Stimulated activated CD4-positive, alpha-beta T cell treated with anti-CD3 and anti-CD28 coated beads, Interleukin-4, amount 100 ng/mL, for 1 hour (primary cell): ENCODE results near the gene IFFO2.
A peak's percentile ranks its signal among the peaks of the same experiment; 100 is the strongest.

Experiments used
- DNase-seq: peaks from one replicate; pipeline ENCODE4 v3.0.0-alpha.2; 2020

Gene IFFO2

DNA sequence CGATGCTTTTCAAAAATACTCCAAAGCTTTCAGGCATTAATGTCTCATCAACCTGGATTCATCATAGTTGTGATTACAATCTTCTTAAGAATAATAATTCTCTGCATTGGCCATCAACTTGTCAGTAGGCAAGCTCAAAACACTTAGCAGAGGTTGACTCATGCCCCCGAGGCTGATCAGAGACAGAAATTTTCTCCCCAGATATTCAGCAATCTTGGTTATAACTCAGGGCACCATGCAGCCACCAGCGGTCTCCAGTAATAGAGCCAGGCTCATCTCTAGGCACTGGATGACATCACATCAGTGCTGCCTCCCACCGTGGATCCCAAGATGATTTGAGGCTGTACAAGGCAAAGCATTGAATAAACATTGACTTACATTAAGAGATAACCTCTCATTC lies 14.3 kb upstream of the IFFO2 start:
- no peak for DNase-seq

DNA sequence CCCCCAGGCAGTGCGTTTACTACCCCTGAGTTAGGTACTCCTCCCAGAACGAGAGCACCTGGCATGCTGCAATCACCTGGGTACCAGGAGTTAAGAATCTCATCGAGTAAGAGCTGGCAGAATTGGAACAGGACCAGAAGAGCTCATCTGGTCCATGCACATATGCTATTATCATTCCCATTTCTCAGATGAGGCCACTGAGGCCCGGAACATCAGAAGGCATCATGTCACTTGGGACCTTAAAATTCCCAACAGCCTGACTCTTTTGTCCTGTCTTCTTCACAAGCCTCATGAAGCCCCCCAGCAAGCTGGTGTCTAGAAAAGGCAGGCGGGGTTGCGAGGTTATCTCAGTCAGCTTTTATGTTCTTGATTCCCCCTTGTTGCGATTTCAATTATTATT lies 13.9 kb upstream of the IFFO2 start:
- no peak for DNase-seq

DNA sequence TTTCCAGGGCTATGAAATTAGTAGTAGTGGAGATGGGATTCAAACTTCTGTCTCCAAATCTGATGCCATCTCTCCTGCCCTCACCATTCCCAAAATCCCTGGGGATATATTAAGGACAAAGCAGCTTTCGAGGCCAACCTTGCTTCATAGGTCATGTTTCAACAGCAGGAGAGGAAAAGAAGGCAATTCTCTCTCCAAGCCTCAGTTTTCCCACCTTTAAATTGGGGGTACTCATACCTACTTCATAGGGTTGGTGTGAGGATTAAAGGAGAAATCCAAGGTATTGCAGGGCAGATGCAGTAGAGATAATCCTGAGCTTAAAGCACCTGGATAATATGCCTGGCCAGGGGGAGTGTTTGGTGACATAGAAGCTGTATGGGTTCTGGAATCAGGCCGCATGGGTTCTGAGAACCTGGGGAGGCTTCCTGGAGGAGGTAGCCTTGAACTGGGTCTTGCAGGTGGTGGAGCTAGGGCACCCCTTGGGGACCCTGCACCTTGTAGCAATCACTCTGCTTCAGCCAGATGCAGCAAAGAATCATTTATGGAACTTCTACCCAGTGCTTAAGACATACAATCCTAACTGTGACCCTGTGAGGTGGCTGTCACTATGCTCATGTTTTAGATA lies 10.7 kb upstream of the IFFO2 start:
- no peak for DNase-seq

DNA sequence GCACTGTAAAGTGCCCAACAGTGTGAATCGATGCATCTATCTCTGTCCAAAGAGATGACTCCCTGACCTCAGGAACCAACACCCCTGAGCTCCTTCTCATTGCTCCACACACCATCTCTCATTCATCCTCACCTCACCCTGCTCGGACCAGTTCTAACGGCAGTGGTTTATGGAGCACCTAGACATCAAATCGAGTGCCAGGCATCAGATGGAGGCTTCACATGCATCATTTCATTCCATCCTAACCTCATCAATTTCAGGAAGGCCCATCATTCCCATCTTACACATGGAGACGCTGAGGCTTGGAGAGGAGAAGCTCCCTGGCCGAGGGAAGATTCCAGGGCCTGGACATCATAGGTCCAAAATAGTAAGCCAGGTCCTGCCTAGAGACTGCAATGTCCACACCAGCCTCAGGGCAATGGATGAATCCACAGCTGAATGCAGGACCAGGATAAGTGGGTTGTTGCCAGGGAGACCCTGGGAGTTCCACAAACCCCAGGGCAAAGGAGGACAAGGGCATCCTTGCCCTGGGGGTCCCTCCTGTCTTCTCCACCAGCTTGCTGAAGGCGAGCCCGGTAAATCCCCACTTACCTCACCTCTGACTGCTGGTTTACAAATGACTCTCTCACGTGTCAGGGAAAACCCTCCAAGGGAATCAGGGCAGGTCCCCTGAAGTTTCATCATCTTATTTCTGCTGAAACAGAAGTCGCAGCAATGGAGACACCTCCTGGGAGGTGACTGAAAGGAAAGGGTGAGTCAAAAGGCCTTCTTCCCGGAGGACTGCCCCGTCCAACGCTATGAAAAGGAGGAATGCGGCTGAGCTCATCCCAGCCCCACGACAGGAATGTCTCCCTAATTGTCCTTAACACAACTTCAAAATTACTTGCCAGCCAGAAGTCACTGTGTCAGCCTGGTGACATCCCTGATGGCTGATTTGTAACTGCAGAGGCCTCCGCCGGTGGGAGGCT lies 9.0 kb upstream of the IFFO2 start:
- DNase-seq, result peak; percentile 12

DNA sequence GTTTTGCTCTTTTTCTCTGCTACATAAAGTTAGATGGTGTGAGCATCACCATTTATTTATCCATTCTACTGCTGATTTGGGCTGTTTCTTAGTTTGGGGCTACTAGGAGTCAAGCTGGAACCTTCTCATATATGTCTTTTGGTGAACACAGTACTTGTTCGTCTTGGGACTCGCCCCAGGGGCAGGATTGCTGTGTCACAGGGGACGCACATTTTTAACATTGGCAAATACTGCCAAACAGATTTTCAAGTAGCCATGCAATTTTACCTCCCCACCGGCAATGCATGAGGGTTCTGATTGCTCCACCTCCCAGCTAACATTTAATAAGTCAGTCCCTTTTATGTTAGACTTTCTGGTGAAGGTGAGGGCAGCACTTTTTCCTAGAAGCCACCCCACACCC lies 7.5 kb upstream of the IFFO2 start:
- DNase-seq, result no peak

DNA sequence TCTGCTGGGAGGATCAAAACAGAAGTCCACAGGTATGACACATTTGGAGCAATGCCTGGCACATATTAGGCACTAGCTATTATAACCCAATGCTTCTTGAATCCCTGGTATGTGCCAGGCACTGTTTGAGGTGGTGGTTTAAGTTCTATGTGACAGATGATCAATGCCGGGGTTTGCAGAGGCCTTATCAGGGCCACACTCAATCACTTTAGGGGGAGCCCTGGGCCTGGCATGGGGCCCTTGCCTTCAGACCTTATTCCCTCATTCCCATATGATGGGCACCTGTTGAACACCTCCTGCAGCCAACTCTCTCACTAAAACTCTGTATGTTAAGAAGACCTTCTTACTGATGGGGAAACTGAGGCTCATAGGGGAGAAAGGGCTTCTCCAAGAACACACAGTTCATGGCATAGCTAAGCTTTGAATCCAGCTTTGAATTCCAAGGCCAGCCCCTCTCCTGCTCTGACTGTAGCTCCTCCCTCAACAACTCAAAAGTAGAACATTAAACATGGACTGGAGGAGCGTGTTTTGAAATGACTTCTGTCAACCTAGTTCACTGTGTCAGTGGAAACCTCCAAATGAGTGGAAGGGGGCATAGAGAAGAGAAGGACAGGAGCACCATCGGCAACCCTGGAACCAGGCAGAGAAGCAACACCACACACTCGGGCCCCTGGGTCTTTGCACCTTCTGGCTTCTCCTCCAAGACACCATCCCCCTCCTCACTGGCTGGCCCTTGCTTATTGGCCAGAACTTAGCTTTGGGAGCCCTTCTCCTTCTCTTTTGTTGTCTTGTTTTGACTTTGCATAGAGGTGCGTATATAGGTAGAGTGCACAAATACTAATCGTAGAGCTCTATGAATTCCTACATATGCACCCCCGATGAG lies 6.6 kb upstream of the IFFO2 start:
- no peak for DNase-seq

DNA sequence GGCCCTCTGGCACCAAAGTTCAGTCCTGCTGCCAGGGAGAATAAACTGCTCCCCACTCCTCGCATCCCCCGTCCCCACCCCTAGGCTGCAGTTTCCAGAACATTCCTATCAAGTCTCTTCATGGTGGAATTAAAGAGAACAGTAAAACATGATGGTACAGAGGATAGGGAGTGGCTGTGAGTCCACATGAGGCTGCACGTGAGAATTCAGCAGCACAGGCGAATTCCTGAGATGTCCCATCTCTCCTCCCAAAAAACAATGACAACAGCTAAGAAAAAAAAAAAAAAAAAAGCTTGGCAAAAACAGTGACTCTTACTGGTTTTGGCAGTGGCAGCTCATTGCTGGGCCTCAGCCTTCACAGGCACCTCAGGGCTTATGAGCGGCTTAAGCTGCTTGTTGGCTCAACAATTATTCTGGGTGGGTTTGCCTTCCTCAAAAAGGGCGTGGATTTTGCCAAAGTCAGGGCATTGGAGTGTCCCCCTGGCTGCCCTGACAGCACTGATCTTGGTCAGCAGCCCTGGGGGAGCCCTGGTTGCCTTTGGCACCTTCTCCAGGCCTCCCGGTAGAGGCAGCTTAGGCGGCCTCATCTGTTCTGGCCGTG lies 5.7 kb upstream of the IFFO2 start:
- no peak for DNase-seq

DNA sequence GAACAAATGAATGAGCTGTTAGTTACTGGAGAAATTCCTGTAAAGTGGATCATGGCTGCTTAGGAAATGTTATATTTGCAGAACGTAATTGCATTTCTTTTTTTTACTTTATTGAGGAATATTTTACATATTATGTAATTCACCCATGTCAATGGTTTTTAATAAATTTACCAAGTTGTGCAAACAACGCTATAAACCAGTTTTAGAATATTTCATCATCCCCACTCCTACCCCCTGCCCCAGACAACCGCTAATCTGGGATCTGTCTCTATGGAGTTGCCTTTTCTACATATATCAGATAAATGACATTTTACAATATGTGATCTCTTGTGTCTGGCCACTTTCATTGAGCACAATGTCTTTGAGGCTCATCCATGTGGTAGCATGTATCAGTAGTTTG lies 4.3 kb upstream of the IFFO2 start:
- DNase-seq, result no peak

DNA sequence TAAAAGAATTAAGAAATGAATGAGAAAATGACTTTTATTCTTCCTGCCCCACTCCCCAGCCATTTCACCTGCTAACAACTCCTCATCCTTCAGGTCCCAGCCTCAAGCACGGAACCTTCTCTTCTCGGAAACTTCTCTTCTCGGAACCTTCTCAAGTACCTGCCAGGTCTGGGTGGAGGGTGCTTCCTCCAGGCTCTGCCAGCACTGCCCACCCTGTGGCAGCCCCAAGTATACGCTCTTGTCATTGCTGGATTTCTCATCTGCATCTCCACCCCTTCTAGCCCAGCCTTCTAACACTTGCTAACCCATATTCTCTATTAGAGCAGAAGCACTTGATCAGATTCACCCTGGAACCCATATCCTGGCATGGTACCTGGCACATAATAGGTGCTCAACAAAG lies 3.9 kb upstream of the IFFO2 start:
- no peak for DNase-seq

DNA sequence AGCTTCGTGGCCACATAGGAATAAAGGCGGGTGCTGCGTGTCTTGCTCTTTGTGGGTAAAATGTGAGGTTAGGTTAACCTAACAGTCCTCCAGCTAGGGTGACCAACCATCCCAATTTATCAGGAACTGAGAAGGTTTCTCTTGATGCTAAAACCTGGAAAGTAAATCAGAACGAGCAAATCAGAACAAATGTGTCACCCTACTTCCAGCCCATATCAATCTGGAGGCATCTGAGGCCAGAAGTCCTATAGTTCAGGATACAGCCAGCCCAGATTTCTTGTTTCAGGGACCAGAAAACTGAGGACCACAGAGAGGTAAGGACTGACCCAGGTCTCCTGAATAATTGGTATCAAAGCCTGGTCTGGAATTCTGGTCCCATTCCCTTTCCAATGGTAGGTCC lies 3.1 kb upstream of the IFFO2 start:
- DNase-seq, result no peak

DNA sequence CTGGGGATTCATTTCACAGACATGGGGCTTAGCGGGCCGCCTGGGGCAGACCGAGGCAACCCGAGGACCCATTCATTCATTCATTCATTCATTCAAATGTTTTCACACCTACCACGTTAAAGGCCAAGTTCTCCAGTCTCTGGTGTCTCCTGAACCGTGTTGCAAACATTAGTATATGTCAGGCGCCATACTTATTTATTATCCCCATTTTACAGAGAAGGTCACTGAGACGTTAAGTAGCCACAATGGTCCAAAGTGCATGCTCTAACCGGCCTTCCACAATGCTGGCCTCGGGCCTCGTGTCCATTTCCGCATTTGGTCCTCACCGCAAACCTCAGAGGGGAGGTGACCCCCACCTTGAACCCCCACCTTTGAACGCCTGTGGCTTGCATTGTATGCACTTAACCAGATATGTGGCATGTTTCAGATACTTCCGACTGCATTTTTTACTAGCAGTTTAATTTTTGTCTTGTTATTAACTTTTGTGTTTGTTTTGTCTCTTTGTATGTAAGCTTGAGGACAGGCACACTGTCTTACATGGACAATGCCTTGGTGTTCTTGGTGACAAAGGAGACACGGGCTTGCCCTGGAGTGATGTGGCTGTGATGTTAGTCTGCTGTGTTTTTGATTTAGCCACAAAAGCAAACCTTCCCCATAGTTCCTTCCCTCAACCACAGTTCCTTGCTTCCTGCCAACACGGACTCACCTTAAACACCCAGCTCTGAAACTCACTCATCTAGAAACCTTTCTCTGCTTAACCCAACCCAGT lies 1.2 kb upstream of the IFFO2 start:
- no peak for DNase-seq

DNA sequence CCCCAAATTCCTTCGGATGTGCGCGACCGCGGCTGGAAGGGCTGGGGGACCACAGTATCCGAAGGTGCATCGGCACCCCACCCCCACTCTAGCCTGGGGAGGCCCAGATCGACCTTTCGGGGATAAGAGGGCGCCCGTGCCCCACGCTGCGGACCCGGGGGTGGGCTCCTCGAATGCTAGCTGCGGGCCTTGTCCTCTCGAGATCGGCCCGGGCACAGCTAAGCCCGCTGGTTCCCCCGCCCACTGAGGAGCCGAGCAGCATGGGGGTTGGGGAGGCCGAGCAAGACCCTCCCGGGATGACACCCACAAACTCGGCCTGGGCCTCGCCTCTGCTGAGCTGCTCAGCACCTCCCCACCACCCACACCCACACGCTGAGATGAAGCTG lies 653 bp upstream of the IFFO2 start:
- peak; percentile 32 for DNase-seq

DNA sequence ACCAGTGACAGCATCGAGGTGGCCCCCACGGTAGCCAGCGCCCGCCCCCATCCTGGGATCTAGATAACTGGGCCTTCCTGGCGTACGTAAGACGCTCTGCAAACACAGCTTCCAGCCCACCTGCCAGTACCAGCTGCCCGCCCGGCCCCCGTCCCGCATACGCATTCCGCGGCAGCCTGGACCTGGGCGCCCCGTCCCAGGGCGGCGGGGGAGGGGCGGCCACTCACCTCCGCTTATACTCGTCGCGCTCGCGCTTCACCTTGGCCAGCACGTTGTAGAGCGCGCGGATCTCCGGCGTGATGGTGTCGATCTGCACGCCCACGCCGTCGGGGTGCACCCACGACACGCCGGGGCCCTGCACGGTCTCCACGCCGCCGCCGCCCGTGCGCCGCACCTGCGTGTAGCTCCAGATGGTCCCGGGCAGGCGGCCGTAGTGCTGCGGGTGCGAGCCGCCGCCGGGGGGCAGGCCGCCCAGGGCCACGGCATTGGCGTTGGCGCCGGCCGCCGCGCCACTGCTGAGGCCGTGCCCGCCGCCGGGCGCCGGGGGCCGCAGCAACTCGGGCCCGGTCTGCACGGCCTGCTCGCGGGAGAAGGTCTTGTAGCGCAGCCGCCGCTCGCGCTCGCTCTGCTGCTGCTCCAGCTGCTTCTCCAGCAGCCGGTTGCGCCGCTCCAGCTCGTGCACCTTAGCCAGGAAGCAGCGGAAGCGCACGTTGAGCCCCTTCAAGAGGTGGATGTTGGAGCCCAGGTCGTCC lies 859 bp downstream of the IFFO2 start:
- DNase-seq, result peak; percentile 69

DNA sequence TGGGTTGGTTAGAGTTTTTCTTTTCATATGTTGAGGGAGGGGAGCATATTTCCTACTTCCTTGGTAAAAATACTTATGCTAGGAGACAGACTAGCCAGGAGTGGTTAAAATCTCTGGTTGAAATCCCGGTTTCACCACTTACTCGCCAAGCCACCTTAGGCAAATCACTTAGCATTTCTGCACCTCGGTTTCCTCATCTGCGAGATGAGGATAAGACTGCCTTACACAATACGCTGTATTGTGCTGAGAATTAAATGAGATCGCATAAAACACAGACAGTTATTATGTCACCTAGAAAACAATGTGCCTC lies 1.4 kb downstream of the IFFO2 start:
- no peak for DNase-seq

DNA sequence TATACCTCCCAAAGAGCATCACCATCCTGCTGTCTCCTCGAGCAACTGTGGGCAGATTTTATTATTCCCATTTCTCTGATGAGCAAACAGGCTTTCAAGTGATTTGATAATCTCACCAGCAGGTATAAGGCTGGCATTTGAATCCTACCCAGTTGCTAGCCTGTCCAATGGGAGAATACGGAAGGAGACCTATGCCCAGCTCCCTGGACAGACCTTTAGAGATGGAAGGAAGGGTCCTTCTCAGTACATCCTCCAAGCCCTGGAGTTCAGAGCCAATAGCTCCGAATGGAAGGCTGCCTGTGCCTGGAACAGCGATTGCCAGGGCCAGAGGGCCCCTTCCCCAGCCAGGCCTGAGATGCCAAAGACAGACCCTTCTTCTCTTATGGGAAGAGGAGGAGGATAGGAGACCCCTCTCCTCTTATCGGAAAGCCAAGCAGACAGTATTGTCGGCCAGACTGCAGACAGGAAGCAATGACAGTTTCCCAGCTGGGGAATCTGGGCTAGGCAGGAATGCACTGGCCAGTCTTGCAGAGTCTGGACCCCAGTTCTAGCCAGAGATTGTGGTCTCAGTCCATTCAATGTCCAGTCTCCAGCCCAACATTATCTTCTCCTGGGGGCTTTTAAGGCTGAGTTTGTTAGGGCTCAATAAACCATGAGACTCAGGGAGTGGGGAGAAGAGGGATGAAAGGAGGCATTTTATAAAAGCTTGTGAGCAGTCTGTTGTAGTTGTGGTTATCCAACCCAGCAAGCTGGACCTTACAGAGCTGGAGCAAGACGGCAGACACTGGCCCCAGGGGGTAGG lies 2.0 kb downstream of the IFFO2 start:
- no peak for DNase-seq

DNA sequence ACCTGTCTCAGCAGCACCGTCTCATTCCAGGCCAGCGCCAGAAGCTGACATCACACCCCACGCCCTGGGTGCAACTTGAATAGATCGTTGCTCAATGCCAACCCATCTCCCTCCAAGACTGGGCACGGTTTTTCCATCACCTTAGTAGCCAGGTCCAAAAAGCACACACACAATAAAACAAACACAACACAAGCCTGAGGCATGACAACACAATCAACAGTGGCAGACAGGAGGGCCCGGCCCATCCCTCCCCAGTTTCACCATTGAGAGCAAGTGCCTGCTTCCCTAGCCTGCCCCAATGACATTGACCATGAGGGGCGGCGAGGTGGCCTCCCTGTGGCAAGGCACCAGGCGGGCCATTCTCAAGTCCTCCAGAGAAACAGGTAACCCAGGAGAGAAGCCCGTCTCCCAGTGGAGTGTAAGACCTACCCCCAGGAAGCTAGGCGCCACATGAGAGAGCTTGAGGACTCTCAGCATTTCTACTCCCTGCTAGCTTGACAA lies 2.7 kb downstream of the IFFO2 start:
- no peak for DNase-seq

DNA sequence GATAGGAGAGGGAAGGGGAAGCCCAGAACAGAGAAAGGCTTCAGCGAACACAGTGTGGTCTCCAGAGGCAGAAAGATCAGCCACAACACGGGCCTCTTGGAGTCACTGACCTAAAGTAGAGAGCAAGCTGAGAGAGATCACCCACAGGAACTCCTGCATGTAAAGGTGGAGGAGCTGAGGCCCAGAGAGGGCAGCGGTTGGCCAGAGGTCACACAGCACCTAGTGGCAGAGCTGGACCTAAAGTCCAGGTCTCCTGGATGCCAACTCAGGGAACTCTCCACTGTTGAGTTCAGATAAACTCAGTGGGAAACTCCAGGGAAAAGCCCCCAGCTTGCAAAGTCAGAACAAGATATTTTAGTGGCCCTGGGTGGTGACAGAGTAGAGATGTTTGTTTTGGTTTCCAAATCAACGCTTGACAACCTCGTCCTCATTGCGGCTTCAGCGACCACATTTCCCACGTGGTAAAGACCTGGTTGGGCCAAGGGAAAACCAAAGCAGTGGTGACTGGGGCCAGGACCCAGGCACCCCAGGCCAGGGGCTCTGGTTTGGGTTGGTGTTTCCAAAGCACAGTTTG lies 4.6 kb downstream of the IFFO2 start:
- DNase-seq, result peak; percentile 64

DNA sequence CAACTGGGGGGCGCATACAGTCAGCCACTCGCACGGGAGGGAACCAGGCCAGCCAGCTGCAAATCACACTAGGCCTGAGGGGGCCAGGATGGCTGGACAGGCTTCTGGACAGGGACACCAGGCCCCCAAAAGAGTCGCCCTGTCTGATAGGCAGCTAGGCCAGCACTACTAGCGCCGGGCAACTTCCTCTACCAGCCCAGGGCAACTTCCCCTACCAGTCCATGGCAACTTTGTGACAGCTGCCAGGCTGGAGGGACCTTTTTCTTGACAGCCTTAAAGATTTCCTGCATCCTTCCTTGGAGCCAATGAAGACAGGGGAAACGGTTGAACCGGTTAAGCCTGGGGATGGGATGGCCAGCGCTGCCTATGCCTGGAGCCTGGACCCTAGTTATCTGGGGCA lies 5.1 kb downstream of the IFFO2 start:
- no peak for DNase-seq

DNA sequence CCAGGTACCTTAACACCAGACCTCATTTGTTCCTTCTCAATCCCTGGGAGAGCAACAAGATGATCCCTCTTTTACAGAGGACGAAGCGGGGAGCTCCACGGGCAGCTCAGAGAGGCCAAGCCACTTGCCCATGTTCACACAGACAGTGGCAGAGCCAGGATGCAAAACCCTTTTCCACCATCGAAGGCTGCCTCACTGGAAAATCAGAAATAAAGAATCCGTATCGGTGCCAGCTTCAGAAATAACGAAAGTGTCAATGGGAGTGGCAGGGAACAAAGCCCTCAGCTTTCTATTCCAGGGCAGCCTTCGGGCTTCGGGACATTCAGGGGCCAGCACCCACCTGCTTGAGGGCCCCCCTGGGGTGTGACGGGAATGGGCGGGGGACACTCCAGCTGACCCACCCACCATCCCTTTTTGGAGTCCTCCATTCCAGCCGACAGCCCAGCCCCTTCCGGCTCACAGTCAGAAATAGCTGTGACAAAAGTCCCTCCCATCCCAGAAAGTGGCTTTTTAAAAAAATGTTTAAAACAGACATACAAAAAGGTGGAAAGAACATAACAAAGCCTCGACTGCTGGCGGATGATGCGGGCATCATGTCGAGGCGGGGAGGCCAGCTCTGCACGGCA lies 6.0 kb downstream of the IFFO2 start:
- peak; percentile 32 for DNase-seq
